ENCODE data around the gene PCYT2. TPM values are rescaled to one million over a fixed set of nuclear protein-coding genes. Genes with fewer than 3 reads are reported as not detected.

Gene PCYT2
- total RNA-seq, 4 donors from 2014 or later, result 27.4 to 38.7 (median 33.3) TPM

GRCh38 chr17:81931557-81932332 lies 20.5 kb upstream of the PCYT2 start:
- Histone ChIP-seq H3K4me3 (no peak overlapping the region), H3K27me3 (peaks cover 0 to 19% (median 1%) of the 10 kb centered on the region in 4 donors), H3K4me1 (peaks cover 16 to 21% (median 21%) of the 10 kb centered on the region in 4 donors), H3K36me3 (no peaks in the 10 kb centered on the region), H3K9me3 (no peaks in the 10 kb centered on the region), H3K27ac (replicated peaks in 1 of 4) (no peak overlapping the region)
- DNase-seq (ENCODE audit: extremely low spot score), result no peak
- 48% methylated on average over 10 of the region's 15 CpGs for WGBS
- TF ChIP-seq POLR2AphosphoS5 (IDR thresholded peaks at IDR 0.05), result no peak
- intact Hi-C loops (cut with DNase I), result no loop called here

- no peaks in the 10 kb centered on the region for H3K36me3 ChIP-seq
- WGBS, result 84% methylated on average over 13 of the region's 13 CpGs
- no peaks in the 10 kb centered on the region for H3K9me3 ChIP-seq
- no peak for DNase-seq (ENCODE audit: extremely low spot score)
- no peak overlapping the region for H3K27ac ChIP-seq (replicated peaks in 1 of 4)
- intact Hi-C loops (cut with DNase I), result no loop called here
- H3K27me3 ChIP-seq, result peaks cover 0 to 19% (median 1%) of the 10 kb centered on the region in 4 donors
- peaks cover 12 to 21% (median 18%) of the 10 kb centered on the region in 4 donors for H3K4me1 ChIP-seq
- TF ChIP-seq POLR2AphosphoS5 (IDR thresholded peaks at IDR 0.05) (no peak), EP300 (IDR thresholded peaks at IDR 0.05) (no peak), CTCF (IDR thresholded peaks at IDR 0.05) (no peak), POLR2A (IDR thresholded peaks at IDR 0.05; ENCODE audit: low read depth) (no peak)
- H3K4me3 ChIP-seq, result no peak overlapping the region
Measured at GRCh38 chr17:81931189-81931556, 20.0 kb upstream of the PCYT2 start.

- 77% methylated on average over 12 of the region's 20 CpGs for WGBS
- Histone ChIP-seq H3K27me3 (peaks cover 0 to 19% (median 1%) of the 10 kb centered on the region in 4 donors), H3K9me3 (no peaks in the 10 kb centered on the region), H3K27ac (replicated peaks in 1 of 4) (no peak overlapping the region), H3K4me3 (no peak overlapping the region), H3K36me3 (no peaks in the 10 kb centered on the region), H3K4me1 (peaks cover 19 to 29% (median 26%) of the 10 kb centered on the region in 4 donors)
- no peak for DNase-seq (ENCODE audit: extremely low spot score)
- intact Hi-C loops (cut with DNase I), result no loop called here
- no peak for TF ChIP-seq POLR2A (IDR thresholded peaks at IDR 0.05; ENCODE audit: low read depth)
- TF ChIP-seq CTCF (IDR thresholded peaks at IDR 0.05), result no peak
- TF ChIP-seq EP300 (IDR thresholded peaks at IDR 0.05), result no peak
- no peak for TF ChIP-seq POLR2AphosphoS5 (IDR thresholded peaks at IDR 0.05)
Measured at GRCh38 chr17:81930142-81931125, 19.2 kb upstream of the PCYT2 start.

- no peak overlapping the region for H3K27ac ChIP-seq (replicated peaks in 1 of 4)
- no peak overlapping the region for H3K4me3 ChIP-seq
- TF ChIP-seq EP300 (IDR thresholded peaks at IDR 0.05), result no peak
- TF ChIP-seq CTCF (IDR thresholded peaks at IDR 0.05), result no peak
- TF ChIP-seq POLR2A (IDR thresholded peaks at IDR 0.05; ENCODE audit: low read depth), result no peak
- TF ChIP-seq POLR2AphosphoS5 (IDR thresholded peaks at IDR 0.05), result no peak
- intact Hi-C loops (cut with DNase I), result no loop called here
- H3K9me3 ChIP-seq, result no peaks in the 10 kb centered on the region
- WGBS, result 90% methylated on average over 20 of the region's 31 CpGs
- H3K36me3 ChIP-seq, result no peaks in the 10 kb centered on the region
- peaks cover 29 to 38% (median 35%) of the 10 kb centered on the region in 4 donors for H3K4me1 ChIP-seq
- H3K27me3 ChIP-seq, result peaks cover 0 to 19% (median 1%) of the 10 kb centered on the region in 4 donors
- no peak for DNase-seq (ENCODE audit: extremely low spot score)
Measured at GRCh38 chr17:81929253-81930141, 18.3 kb upstream of the PCYT2 start.

Measured in esophagus muscularis mucosa (tissue), 4 donors.